Measurements from ENCODE around the gene MAP3K5. TPM values are rescaled to one million over a fixed set of nuclear protein-coding genes. Genes with fewer than 3 reads are reported as not detected.

The MAP3K5 gene
- total RNA-seq, 1 donor from 2014 or later: 31.2 TPM

DNA sequence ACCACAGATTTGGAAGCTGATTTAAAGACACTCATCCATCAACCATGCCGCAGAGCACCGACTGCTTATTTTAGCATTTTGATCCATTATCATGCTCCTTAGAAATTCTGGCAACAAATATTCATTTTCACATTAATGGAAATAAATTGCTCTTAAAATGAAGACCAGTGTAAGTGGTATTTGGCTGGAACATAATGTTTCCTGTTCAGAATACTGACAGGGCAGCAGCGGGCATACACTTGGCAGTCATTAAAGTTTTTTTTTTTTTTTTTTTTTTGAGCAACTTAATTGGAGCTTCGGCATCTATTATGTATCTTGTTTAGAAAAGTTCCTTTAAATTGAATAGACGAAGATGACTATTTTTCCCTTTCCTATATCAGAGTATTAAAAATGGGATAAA, 47.4 kb downstream of the MAP3K5 start:
- TF ChIP-seq POLR2AphosphoS5 (IDR thresholded peaks at IDR 0.05; ENCODE audit: insufficient read depth in 1 of 2, low read depth in 1 of 2): no peak
- TF ChIP-seq, protein P1, sequence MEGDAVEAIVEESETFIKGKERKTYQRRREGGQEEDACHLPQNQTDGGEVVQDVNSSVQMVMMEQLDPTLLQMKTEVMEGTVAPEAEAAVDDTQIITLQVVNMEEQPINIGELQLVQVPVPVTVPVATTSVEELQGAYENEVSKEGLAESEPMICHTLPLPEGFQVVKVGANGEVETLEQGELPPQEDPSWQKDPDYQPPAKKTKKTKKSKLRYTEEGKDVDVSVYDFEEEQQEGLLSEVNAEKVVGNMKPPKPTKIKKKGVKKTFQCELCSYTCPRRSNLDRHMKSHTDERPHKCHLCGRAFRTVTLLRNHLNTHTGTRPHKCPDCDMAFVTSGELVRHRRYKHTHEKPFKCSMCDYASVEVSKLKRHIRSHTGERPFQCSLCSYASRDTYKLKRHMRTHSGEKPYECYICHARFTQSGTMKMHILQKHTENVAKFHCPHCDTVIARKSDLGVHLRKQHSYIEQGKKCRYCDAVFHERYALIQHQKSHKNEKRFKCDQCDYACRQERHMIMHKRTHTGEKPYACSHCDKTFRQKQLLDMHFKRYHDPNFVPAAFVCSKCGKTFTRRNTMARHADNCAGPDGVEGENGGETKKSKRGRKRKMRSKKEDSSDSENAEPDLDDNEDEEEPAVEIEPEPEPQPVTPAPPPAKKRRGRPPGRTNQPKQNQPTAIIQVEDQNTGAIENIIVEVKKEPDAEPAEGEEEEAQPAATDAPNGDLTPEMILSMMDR (IDR thresholded peaks at IDR 0.05): no peak
- TF ChIP-seq POLR2A (IDR thresholded peaks at IDR 0.05): no peak
- DNase-seq (ENCODE audit: extremely low spot score in 2 of 2): no peak
- peaks cover 27% of the 10 kb centered on the region for H3K4me1 ChIP-seq
- no peaks in the 10 kb centered on the region for H3K9me3 ChIP-seq
- intact Hi-C loops (cut with DNase I): no loop called here
- no peak overlapping the region for H3K4me3 ChIP-seq
- H3K27ac ChIP-seq: no peak overlapping the region
- H3K27me3 ChIP-seq: no peaks in the 10 kb centered on the region
- H3K36me3 ChIP-seq: no peaks in the 10 kb centered on the region

- Histone ChIP-seq H3K36me3 (no peaks in the 10 kb centered on the region), H3K4me1 (peaks cover 37% of the 10 kb centered on the region), H3K9me3 (no peaks in the 10 kb centered on the region), H3K27ac (no peak overlapping the region), H3K27me3 (no peaks in the 10 kb centered on the region), H3K4me3 (no peak overlapping the region)
- TF ChIP-seq POLR2AphosphoS5 (IDR thresholded peaks at IDR 0.05; ENCODE audit: insufficient read depth in 1 of 2, low read depth in 1 of 2): no peak
- TF ChIP-seq POLR2A (IDR thresholded peaks at IDR 0.05): no peak
- TF ChIP-seq, protein P1 (IDR thresholded peaks at IDR 0.05): no peak
- no peak for DNase-seq (ENCODE audit: extremely low spot score in 2 of 2)
- intact Hi-C loops (cut with DNase I): no loop called here
These were observed 50.2 kb downstream of the MAP3K5 start for GRCh38 chr6:136742125-136742524.

- intact Hi-C loops (cut with DNase I): no loop called here
- H3K27me3 ChIP-seq: no peaks in the 10 kb centered on the region
- TF ChIP-seq POLR2AphosphoS5 (IDR thresholded peaks at IDR 0.05; ENCODE audit: insufficient read depth in 1 of 2, low read depth in 1 of 2) (no peak), POLR2A (IDR thresholded peaks at IDR 0.05) (no peak)
- TF ChIP-seq, protein P1 (IDR thresholded peaks at IDR 0.05): no peak
- DNase-seq (ENCODE audit: extremely low spot score in 2 of 2): no peak
- H3K4me3 ChIP-seq: no peak overlapping the region
- H3K36me3 ChIP-seq: no peaks in the 10 kb centered on the region
- peaks cover 34% of the 10 kb centered on the region for H3K4me1 ChIP-seq
- no peak overlapping the region for H3K27ac ChIP-seq
- no peaks in the 10 kb centered on the region for H3K9me3 ChIP-seq
These were observed 52.0 kb downstream of the MAP3K5 start for GRCh38 chr6:136740050-136740974.

DNA sequence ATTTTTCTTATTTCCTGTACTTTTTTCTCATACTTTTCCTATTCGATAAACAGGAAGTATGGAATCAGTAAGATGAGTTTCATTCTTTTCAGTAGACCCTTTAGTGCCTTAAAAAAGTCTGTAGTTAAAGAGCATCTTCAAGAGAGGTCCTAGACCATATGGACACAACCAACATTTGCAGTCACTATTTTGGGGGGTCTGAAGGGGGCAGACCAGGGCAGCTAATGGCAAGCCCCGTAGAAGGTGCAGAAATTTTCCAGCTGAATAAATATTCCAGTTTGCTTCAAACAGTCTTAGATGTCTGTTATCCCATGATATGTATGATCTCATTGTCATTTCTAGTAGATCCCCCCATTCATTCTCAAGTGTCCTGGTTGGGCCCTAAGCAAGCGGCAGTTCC, 52.8 kb downstream of the MAP3K5 start:
- DNase-seq (ENCODE audit: extremely low spot score in 2 of 2): no peak
- Histone ChIP-seq H3K27me3 (no peaks in the 10 kb centered on the region), H3K27ac (no peak overlapping the region), H3K4me3 (no peak overlapping the region), H3K36me3 (no peaks in the 10 kb centered on the region), H3K9me3 (no peaks in the 10 kb centered on the region), H3K4me1 (peaks cover 28% of the 10 kb centered on the region)
- intact Hi-C loops (cut with DNase I): no loop called here
- TF ChIP-seq POLR2A (IDR thresholded peaks at IDR 0.05): no peak
- no peak for TF ChIP-seq POLR2AphosphoS5 (IDR thresholded peaks at IDR 0.05; ENCODE audit: insufficient read depth in 1 of 2, low read depth in 1 of 2)
- TF ChIP-seq, protein P1 (IDR thresholded peaks at IDR 0.05): no peak

DNA sequence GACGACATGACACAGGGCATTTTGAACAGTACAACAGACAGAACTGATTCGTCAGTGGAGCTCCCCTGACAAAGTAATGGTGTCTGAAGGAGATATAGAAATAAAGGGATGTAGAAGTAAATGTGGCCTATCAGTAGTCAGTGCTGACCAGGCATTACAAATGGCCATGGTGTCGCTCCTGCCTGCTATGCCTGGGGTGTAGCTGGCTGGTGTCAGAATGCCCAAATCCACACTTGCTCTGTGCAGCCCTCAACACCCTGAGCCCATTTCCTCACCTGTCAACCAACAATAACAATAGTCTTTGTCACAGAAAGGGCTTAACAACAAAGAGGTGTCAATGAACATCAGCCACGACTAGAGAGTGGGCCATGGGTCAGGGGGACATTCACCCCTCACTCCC, 53.2 kb downstream of the MAP3K5 start:
- no peaks in the 10 kb centered on the region for H3K27me3 ChIP-seq
- no peaks in the 10 kb centered on the region for H3K9me3 ChIP-seq
- H3K27ac ChIP-seq: no peak overlapping the region
- no peak for DNase-seq (ENCODE audit: extremely low spot score in 2 of 2)
- intact Hi-C loops (cut with DNase I): no loop called here
- peaks cover 23% of the 10 kb centered on the region for H3K4me1 ChIP-seq
- no peak overlapping the region for H3K4me3 ChIP-seq
- TF ChIP-seq, protein P1 (IDR thresholded peaks at IDR 0.05): no peak
- no peak for TF ChIP-seq POLR2AphosphoS5 (IDR thresholded peaks at IDR 0.05; ENCODE audit: insufficient read depth in 1 of 2, low read depth in 1 of 2)
- no peak for TF ChIP-seq POLR2A (IDR thresholded peaks at IDR 0.05)
- no peaks in the 10 kb centered on the region for H3K36me3 ChIP-seq

All from vagina (tissue), 2 donors.